WTC11 (cell line): ENCODE results near the gene KCNQ4. TPM values are rescaled to one million over a fixed set of nuclear protein-coding genes. Genes with fewer than 3 reads are reported as not detected.
A peak's percentile ranks its signal among the peaks of the same experiment; 100 is the strongest.

ENCODE experiments used
- ATAC-seq: fragments of 200-7000 bp; cut with Tn5 transposase; 2 replicates; pipeline ENCODE4 v1.10.0; 2021; ENCODE audit warnings: mild to moderate bottlenecking, moderate library complexity
- CTCF ChIA-PET: fragments of 300-600 bp; sonication (Branson Sonifier 250); formaldehyde crosslinking; loops from one replicate; lab custom pipeline; 2021; ENCODE audit warnings: antibody characterized with exemption; lab: Charles Lee
- POLR2A ChIA-PET: fragments of 350-600 bp; sonication (Branson Sonifier 250); formaldehyde crosslinking; loops from one replicate; lab custom pipeline; 2021; ENCODE audit warnings: antibody characterized with exemption; lab: Charles Lee
- DNase-seq: peaks from one replicate; pipeline ENCODE4 v3.0.0; 2021; ENCODE audit warnings: low spot score
- H3K27ac Mint-ChIP-seq: 2 replicates; pipeline ENCODE4 v1.8.0; 2021; ENCODE audit warnings: mixed read lengths
- H3K27me3 Mint-ChIP-seq: 2 replicates; pipeline ENCODE4 v1.8.0; 2021; ENCODE audit warnings: low read depth, mild to moderate bottlenecking, moderate library complexity, mixed read lengths
- H3K36me3 Mint-ChIP-seq: 2 replicates; pipeline ENCODE4 v1.8.0; 2021; ENCODE audit warnings: mixed read lengths
- H3K4me1 Mint-ChIP-seq: 2 replicates; pipeline ENCODE4 v1.8.0; 2022; ENCODE audit warnings: mixed read lengths
- H3K4me3 Mint-ChIP-seq: 2 replicates; pipeline ENCODE4 v1.8.0; 2021; ENCODE audit warnings: mild to moderate bottlenecking, moderate library complexity, mixed read lengths
- H3K9me3 Mint-ChIP-seq: 2 replicates; pipeline ENCODE4 v1.8.0; 2021; ENCODE audit warnings: mixed read lengths
- EMX1 ChIP-seq: fragments of 250-450 bp; sonication (Bioruptor Pico); IDR thresholded peaks from 2 replicates; pipeline ENCODE4 v1.8.0; 2021; ENCODE audit warnings: mild to moderate bottlenecking
- ESRRA ChIP-seq: sonication (generic); formaldehyde crosslinking; IDR thresholded peaks from 2 replicates; pipeline ENCODE4 v1.8.1; 2022; ENCODE audit warnings: mild to moderate bottlenecking, missing genetic modification reagents, borderline replicate concordance
- FOXK1 ChIP-seq: sonication (generic); formaldehyde crosslinking; IDR thresholded peaks from 2 replicates; pipeline ENCODE4 v1.8.0; 2022; ENCODE audit warnings: mild to moderate bottlenecking, moderate library complexity, missing genetic modification reagents
- GABPB1 ChIP-seq: sonication (generic); formaldehyde crosslinking; IDR thresholded peaks from 2 replicates; pipeline ENCODE4 v1.8.1; 2023; ENCODE audit warnings: mild to moderate bottlenecking, missing genetic modification reagents
- GTF2I ChIP-seq: fragments of 250-450 bp; sonication (Bioruptor Pico); conservative IDR thresholded peaks from 2 replicates; pipeline ENCODE4 v1.4.0; 2021; ENCODE audit warnings: mild to moderate bottlenecking
- HMGA2 ChIP-seq: fragments of 250-450 bp; sonication (Bioruptor Pico); IDR thresholded peaks from 2 replicates; pipeline ENCODE4 v1.4.0; 2021; ENCODE audit warnings: mild to moderate bottlenecking, moderate library complexity
- OVOL2 ChIP-seq: fragments of 250-450 bp; sonication (Bioruptor Pico); IDR thresholded peaks from 2 replicates; pipeline ENCODE4 v1.9.0; 2021; ENCODE audit warnings: mild to moderate bottlenecking, borderline replicate concordance
- SOX15 ChIP-seq: fragments of 250-450 bp; sonication (Bioruptor Pico); IDR thresholded peaks from 2 replicates; pipeline ENCODE4 v1.9.0; 2021; ENCODE audit warnings: mild to moderate bottlenecking
- TEAD1 ChIP-seq: sonication (generic); formaldehyde crosslinking; IDR thresholded peaks from 2 replicates; pipeline ENCODE4 v1.8.0; 2022; ENCODE audit warnings: mild to moderate bottlenecking, missing genetic modification reagents
- ZNF396 ChIP-seq: fragments of 250-450 bp; sonication (Bioruptor Pico); IDR thresholded peaks from 2 replicates; pipeline ENCODE4 v1.8.0; 2021; ENCODE audit warnings: mild to moderate bottlenecking, moderate library complexity, borderline replicate concordance
- total RNA-seq: library from RNA; stranded (reverse); gene quantifications from 3 replicates; pipeline ENCODE4 v1.2.3, GENCODE V29; 2021
- TF ChIP-seq, protein P1 (sequence below): sonication (generic); formaldehyde crosslinking; conservative IDR thresholded peaks from 2 replicates; pipeline ENCODE4 v1.8.1; 2023; ENCODE audit warnings: mild to moderate bottlenecking, low read depth, missing genetic modification reagents, moderate library complexity
- TF ChIP-seq, protein P2 (sequence below): fragments of 250-450 bp; sonication (Bioruptor Pico); IDR thresholded peaks from 2 replicates; pipeline ENCODE4 v1.8.0; 2021; ENCODE audit warnings: mild to moderate bottlenecking
- TF ChIP-seq, protein P3 (sequence below): fragments of 250-450 bp; sonication (Bioruptor Pico); IDR thresholded peaks from 2 replicates; pipeline ENCODE4 v2.1.2; 2022; ENCODE audit warnings: mild to moderate bottlenecking, moderate library complexity
- TF ChIP-seq, protein P4 (sequence below): sonication (generic); formaldehyde crosslinking; IDR thresholded peaks from 2 replicates; pipeline ENCODE4 v1.8.1; 2023; ENCODE audit warnings: mild to moderate bottlenecking, missing genetic modification reagents
- TF ChIP-seq, protein P5 (sequence below): sonication (generic); formaldehyde crosslinking; IDR thresholded peaks from 2 replicates; pipeline ENCODE4 v1.8.1; 2023; ENCODE audit warnings: mild to moderate bottlenecking, missing genetic modification reagents, moderate library complexity
- TF ChIP-seq, protein P6 (sequence below): fragments of 250-450 bp; sonication (Bioruptor Pico); IDR thresholded peaks from 2 replicates; pipeline ENCODE4 v1.9.0; 2021; ENCODE audit warnings: mild to moderate bottlenecking
- TF ChIP-seq, protein P7 (sequence below): sonication (generic); formaldehyde crosslinking; IDR thresholded peaks from 2 replicates; pipeline ENCODE4 v1.8.1; 2023; ENCODE audit warnings: mild to moderate bottlenecking, missing genetic modification reagents, borderline replicate concordance

The KCNQ4 gene
- total RNA-seq, 1 experiment from 2014 or later = 4.0 TPM

DNA sequence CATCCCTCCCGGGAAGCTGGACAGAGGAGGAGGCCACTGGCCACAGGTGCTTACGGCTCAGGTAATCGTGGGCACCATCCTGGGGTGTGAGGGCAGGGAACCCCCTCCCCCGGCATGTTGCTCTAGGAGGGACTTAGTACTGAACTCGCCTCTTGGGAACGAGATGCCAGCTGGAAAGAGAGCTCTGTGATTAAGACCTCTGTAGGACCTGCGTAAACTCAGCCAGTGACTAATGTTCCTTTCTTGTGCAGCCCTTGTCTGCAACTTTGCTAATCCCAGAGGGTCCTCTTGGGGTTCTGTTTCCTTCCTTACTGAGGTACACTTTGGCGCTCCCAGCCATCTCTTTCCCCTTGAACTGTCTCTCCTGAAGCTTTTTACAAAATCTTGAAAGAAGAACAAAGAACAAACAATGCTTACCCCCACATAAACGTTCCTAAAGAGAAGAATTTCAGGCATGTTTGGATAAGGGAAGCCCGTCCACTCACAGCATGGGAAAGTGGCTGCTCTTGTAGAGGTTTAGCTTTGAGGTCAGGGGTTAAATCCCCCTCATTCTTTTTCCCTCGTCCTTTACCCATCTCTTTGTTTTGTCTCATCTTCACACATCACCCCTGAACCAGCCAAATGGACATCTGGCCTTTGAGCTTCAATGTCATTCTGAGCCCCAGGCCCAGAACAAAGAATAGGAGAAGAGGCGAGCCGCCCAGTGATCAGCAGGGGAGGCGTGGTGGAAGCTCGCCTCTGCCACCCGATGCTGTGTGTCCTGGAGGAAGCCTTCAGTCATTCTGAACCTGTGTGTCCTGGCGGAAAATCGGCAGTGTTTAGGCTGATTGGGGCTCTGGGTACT, 41.2 kb downstream of the KCNQ4 start:
- ChIA-PET POLR2A (no interaction called here), CTCF (interaction anchor here (0.6 to 1.7 kb wide), 7 partner anchors 9 to 156 kb away, joined by 3 to 8 read pairs (median 3); no protein-coding TSS in a partner anchor)
- DNase-seq = no peak

DNA sequence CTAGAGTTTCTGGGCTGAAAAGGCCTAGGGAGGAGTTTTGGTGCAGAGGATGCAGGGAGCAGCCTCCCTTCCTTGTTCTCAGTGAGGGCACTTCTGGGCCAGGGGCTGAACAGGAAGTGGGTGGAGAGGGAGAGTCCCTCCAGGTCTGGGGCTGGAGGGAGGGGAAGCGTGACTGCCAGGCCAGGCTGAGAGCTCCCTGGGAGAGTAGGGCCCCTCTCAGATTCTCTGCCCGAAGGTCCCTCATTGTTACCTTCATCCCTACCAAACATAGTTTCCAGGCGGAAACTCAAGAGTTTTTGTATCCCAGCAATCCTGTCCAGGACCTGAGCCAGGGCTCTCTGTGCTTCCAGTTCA, 41.8 kb downstream of the KCNQ4 start:
- CTCF ChIA-PET = interaction anchor here (0.6 to 1.7 kb wide), 5 partner anchors 23 to 156 kb away, joined by 3 to 8 read pairs (median 3); no protein-coding TSS in a partner anchor
- POLR2A ChIA-PET = no interaction called here
- Mint-ChIP-seq H3K36me3 (no peaks in the 10 kb centered on the region), H3K4me3 (peak overlapping the region; percentile 2; the same call in 1 of the 2 replicates), H3K4me1 (peaks cover 24% of the 10 kb centered on the region), H3K9me3 (no peaks in the 10 kb centered on the region), H3K27ac (peak overlapping the region; percentile 69), H3K27me3 (no peaks in the 10 kb centered on the region)
- no peak for DNase-seq
- TF ChIP-seq, protein P1, sequence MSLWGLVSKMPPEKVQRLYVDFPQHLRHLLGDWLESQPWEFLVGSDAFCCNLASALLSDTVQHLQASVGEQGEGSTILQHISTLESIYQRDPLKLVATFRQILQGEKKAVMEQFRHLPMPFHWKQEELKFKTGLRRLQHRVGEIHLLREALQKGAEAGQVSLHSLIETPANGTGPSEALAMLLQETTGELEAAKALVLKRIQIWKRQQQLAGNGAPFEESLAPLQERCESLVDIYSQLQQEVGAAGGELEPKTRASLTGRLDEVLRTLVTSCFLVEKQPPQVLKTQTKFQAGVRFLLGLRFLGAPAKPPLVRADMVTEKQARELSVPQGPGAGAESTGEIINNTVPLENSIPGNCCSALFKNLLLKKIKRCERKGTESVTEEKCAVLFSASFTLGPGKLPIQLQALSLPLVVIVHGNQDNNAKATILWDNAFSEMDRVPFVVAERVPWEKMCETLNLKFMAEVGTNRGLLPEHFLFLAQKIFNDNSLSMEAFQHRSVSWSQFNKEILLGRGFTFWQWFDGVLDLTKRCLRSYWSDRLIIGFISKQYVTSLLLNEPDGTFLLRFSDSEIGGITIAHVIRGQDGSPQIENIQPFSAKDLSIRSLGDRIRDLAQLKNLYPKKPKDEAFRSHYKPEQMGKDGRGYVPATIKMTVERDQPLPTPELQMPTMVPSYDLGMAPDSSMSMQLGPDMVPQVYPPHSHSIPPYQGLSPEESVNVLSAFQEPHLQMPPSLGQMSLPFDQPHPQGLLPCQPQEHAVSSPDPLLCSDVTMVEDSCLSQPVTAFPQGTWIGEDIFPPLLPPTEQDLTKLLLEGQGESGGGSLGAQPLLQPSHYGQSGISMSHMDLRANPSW (CRISPR knock-in tag) = no peak
- TF ChIP-seq OVOL2 (CRISPR knock-in tag) (no peak), GTF2I (CRISPR knock-in tag) (no peak), EMX1 (no peak)
- TF ChIP-seq, protein P2, sequence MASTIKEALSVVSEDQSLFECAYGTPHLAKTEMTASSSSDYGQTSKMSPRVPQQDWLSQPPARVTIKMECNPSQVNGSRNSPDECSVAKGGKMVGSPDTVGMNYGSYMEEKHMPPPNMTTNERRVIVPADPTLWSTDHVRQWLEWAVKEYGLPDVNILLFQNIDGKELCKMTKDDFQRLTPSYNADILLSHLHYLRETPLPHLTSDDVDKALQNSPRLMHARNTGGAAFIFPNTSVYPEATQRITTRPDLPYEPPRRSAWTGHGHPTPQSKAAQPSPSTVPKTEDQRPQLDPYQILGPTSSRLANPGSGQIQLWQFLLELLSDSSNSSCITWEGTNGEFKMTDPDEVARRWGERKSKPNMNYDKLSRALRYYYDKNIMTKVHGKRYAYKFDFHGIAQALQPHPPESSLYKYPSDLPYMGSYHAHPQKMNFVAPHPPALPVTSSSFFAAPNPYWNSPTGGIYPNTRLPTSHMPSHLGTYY (CRISPR knock-in tag) = no peak
- TF ChIP-seq, protein P3, sequence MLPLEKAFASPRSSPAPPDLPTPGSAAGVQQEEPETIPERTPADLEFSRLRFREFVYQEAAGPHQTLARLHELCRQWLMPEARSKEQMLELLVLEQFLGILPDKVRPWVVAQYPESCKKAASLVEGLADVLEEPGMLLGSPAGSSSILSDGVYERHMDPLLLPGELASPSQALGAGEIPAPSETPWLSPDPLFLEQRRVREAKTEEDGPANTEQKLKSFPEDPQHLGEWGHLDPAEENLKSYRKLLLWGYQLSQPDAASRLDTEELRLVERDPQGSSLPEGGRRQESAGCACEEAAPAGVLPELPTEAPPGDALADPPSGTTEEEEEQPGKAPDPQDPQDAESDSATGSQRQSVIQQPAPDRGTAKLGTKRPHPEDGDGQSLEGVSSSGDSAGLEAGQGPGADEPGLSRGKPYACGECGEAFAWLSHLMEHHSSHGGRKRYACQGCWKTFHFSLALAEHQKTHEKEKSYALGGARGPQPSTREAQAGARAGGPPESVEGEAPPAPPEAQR (CRISPR knock-in tag) = no peak
- ATAC-seq = peak; percentile 80

More for the DNA sequence above, 41.2 kb downstream of the KCNQ4 start:
- H3K27me3 Mint-ChIP-seq = no peaks in the 10 kb centered on the region
- TF ChIP-seq SOX15 (CRISPR knock-in tag) = no peak
- TF ChIP-seq, protein P4, sequence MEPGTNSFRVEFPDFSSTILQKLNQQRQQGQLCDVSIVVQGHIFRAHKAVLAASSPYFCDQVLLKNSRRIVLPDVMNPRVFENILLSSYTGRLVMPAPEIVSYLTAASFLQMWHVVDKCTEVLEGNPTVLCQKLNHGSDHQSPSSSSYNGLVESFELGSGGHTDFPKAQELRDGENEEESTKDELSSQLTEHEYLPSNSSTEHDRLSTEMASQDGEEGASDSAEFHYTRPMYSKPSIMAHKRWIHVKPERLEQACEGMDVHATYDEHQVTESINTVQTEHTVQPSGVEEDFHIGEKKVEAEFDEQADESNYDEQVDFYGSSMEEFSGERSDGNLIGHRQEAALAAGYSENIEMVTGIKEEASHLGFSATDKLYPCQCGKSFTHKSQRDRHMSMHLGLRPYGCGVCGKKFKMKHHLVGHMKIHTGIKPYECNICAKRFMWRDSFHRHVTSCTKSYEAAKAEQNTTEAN = no peak
- TF ChIP-seq, protein P5, sequence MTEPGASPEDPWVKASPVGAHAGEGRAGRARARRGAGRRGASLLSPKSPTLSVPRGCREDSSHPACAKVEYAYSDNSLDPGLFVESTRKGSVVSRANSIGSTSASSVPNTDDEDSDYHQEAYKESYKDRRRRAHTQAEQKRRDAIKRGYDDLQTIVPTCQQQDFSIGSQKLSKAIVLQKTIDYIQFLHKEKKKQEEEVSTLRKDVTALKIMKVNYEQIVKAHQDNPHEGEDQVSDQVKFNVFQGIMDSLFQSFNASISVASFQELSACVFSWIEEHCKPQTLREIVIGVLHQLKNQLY (CRISPR knock-in tag) = no peak
- TF ChIP-seq TEAD1 (CRISPR knock-in tag) = no peak
- TF ChIP-seq, protein P6, sequence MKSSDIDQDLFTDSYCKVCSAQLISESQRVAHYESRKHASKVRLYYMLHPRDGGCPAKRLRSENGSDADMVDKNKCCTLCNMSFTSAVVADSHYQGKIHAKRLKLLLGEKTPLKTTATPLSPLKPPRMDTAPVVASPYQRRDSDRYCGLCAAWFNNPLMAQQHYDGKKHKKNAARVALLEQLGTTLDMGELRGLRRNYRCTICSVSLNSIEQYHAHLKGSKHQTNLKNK (CRISPR knock-in tag) = no peak
- TF ChIP-seq GABPB1 (CRISPR knock-in tag) = no peak
- no peak for TF ChIP-seq ESRRA
- TF ChIP-seq, protein P7, sequence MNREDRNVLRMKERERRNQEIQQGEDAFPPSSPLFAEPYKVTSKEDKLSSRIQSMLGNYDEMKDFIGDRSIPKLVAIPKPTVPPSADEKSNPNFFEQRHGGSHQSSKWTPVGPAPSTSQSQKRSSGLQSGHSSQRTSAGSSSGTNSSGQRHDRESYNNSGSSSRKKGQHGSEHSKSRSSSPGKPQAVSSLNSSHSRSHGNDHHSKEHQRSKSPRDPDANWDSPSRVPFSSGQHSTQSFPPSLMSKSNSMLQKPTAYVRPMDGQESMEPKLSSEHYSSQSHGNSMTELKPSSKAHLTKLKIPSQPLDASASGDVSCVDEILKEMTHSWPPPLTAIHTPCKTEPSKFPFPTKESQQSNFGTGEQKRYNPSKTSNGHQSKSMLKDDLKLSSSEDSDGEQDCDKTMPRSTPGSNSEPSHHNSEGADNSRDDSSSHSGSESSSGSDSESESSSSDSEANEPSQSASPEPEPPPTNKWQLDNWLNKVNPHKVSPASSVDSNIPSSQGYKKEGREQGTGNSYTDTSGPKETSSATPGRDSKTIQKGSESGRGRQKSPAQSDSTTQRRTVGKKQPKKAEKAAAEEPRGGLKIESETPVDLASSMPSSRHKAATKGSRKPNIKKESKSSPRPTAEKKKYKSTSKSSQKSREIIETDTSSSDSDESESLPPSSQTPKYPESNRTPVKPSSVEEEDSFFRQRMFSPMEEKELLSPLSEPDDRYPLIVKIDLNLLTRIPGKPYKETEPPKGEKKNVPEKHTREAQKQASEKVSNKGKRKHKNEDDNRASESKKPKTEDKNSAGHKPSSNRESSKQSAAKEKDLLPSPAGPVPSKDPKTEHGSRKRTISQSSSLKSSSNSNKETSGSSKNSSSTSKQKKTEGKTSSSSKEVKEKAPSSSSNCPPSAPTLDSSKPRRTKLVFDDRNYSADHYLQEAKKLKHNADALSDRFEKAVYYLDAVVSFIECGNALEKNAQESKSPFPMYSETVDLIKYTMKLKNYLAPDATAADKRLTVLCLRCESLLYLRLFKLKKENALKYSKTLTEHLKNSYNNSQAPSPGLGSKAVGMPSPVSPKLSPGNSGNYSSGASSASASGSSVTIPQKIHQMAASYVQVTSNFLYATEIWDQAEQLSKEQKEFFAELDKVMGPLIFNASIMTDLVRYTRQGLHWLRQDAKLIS = no peak
- no peak for TF ChIP-seq HMGA2 (CRISPR knock-in tag)
- no peak for TF ChIP-seq FOXK1 (CRISPR knock-in tag)
- TF ChIP-seq ZNF396 (CRISPR knock-in tag) = no peak
- peaks cover 24% of the 10 kb centered on the region for H3K4me1 Mint-ChIP-seq
- H3K9me3 Mint-ChIP-seq = no peaks in the 10 kb centered on the region
- no peaks in the 10 kb centered on the region for H3K36me3 Mint-ChIP-seq
- H3K4me3 Mint-ChIP-seq = peak overlapping the region; percentile 2; the same call in 1 of the 2 replicates
- H3K27ac Mint-ChIP-seq = peak overlapping the region; percentile 69
- ATAC-seq = peak; percentile 46
